ENCODE results near the gene PDK2. TPM values are rescaled to one million over a fixed set of nuclear protein-coding genes. Genes with fewer than 3 reads are reported as not detected.

PDK2 gene
- total RNA-seq, 2 donors from 2014 or later = 47.1 to 79.5 TPM

GRCh38 chr17:50093807-50094206 lies 1.3 kb upstream of the PDK2 start:
- TF ChIP-seq POLR2A (IDR thresholded peaks at IDR 0.05) = no peak
- no peak for TF ChIP-seq CTCF (IDR thresholded peaks at IDR 0.05)
- TF ChIP-seq POLR2AphosphoS5 (IDR thresholded peaks at IDR 0.05) = no peak
- WGBS = 21% methylated on average over 3 of the region's 3 CpGs
- no peaks in the 10 kb centered on the region for H3K27me3 ChIP-seq (replicated peaks; ENCODE audit: insufficient read depth)
- intact Hi-C loops (cut with DNase I) = loop anchor here (2.0 to 10.0 kb wide), 2 partner anchors 61 to 203 kb away; partner anchors contain the start of gene PPP1R9B
- peak overlapping the region in 1 of 2 donors; percentile 63 for H3K27ac ChIP-seq
- peaks cover 0 to 6% of the 10 kb centered on the region in 2 donors for H3K36me3 ChIP-seq
- no peak overlapping the region for H3K4me3 ChIP-seq
- H3K9me3 ChIP-seq = no peaks in the 10 kb centered on the region
- no peak for DNase-seq (ENCODE audit: low spot score)
- H3K4me1 ChIP-seq (replicated peaks) = peaks cover 4% of the 10 kb centered on the region

GRCh38 chr17:50094243-50094752 lies 853 bp upstream of the PDK2 start:
- WGBS = under 1% methylated on average over 21 of the region's 21 CpGs
- Histone ChIP-seq H3K4me3 (peak overlapping the region; percentile 76 to 80), H3K9me3 (no peaks in the 10 kb centered on the region), H3K27ac (peak overlapping the region; percentile 63 to 67), H3K4me1 (replicated peaks) (peaks cover 4% of the 10 kb centered on the region), H3K36me3 (peaks cover 0 to under 1% of the 10 kb centered on the region in 2 donors), H3K27me3 (replicated peaks; ENCODE audit: insufficient read depth) (no peaks in the 10 kb centered on the region)
- intact Hi-C loops (cut with DNase I) = loop anchor here (2.0 to 10.0 kb wide), 2 partner anchors 61 to 203 kb away; partner anchors contain the start of gene PPP1R9B
- peak; percentile 91 for DNase-seq (ENCODE audit: low spot score)
- TF ChIP-seq CTCF (IDR thresholded peaks at IDR 0.05) (peak; percentile 89 to 97 (median 94)), POLR2A (IDR thresholded peaks at IDR 0.05) (no peak), POLR2AphosphoS5 (IDR thresholded peaks at IDR 0.05) (peak; percentile 70)

GRCh38 chr17:50095626-50096037 lies 481 bp downstream of the PDK2 start:
- H3K4me1 ChIP-seq (replicated peaks) = peaks cover 4% of the 10 kb centered on the region

GRCh38 chr17:50096092-50096491 lies 941 bp downstream of the PDK2 start:
- H3K4me3 ChIP-seq = peak overlapping the region; percentile 76 to 80
- TF ChIP-seq POLR2AphosphoS5 (IDR thresholded peaks at IDR 0.05) (no peak), POLR2A (IDR thresholded peaks at IDR 0.05) (no peak), CTCF (IDR thresholded peaks at IDR 0.05) (no peak)
- peaks cover 4% of the 10 kb centered on the region for H3K4me1 ChIP-seq (replicated peaks)
- H3K27ac ChIP-seq = peak overlapping the region; percentile 67 to 73
- no peaks in the 10 kb centered on the region for H3K9me3 ChIP-seq
- WGBS = 5% methylated on average over 5 of the region's 6 CpGs
- no peaks in the 10 kb centered on the region for H3K36me3 ChIP-seq
- DNase-seq (ENCODE audit: low spot score) = no peak
- intact Hi-C loops (cut with DNase I) = loop anchor here (10.0 kb wide), 1 partner anchor 59 kb away; the partner anchor contains the start of gene PPP1R9B
- no peaks in the 10 kb centered on the region for H3K27me3 ChIP-seq (replicated peaks; ENCODE audit: insufficient read depth)

More at GRCh38 chr17:50095626-50096037, 481 bp downstream of the PDK2 start:
- 1% methylated on average over 12 of the region's 12 CpGs for WGBS
- H3K27me3 ChIP-seq (replicated peaks; ENCODE audit: insufficient read depth) = no peaks in the 10 kb centered on the region
- H3K9me3 ChIP-seq = no peaks in the 10 kb centered on the region
- intact Hi-C loops (cut with DNase I) = loop anchor here (2.0 to 10.0 kb wide), 2 partner anchors 59 to 201 kb away; partner anchors contain the start of gene PPP1R9B
- TF ChIP-seq CTCF (IDR thresholded peaks at IDR 0.05) = no peak
- TF ChIP-seq POLR2A (IDR thresholded peaks at IDR 0.05) = no peak
- no peak for TF ChIP-seq POLR2AphosphoS5 (IDR thresholded peaks at IDR 0.05)
- H3K4me3 ChIP-seq = peak overlapping the region; percentile 76 to 80
- H3K36me3 ChIP-seq = no peaks in the 10 kb centered on the region
- DNase-seq (ENCODE audit: low spot score) = no peak
- H3K27ac ChIP-seq = peak overlapping the region; percentile 67 to 73

GRCh38 chr17:50096758-50097157 lies 1.6 kb downstream of the PDK2 start:
- no peak overlapping the region for H3K27ac ChIP-seq
- TF ChIP-seq POLR2AphosphoS5 (IDR thresholded peaks at IDR 0.05) (no peak), POLR2A (IDR thresholded peaks at IDR 0.05) (no peak), CTCF (IDR thresholded peaks at IDR 0.05) (no peak)
- DNase-seq (ENCODE audit: low spot score) = no peak
- no peaks in the 10 kb centered on the region for H3K27me3 ChIP-seq (replicated peaks; ENCODE audit: insufficient read depth)
- intact Hi-C loops (cut with DNase I) = loop anchor here (10.0 kb wide), 1 partner anchor 58 kb away; the partner anchor contains the start of gene PPP1R9B
- H3K4me1 ChIP-seq (replicated peaks) = peaks cover 4% of the 10 kb centered on the region
- WGBS = 78% methylated on average over 3 of the region's 3 CpGs
- H3K9me3 ChIP-seq = no peaks in the 10 kb centered on the region
- no peaks in the 10 kb centered on the region for H3K36me3 ChIP-seq
- peak overlapping the region in 1 of 2 donors; percentile 76 for H3K4me3 ChIP-seq
